HepG2 (cell line): ENCODE measurements around the gene LYRM1. TPM values are rescaled to one million over a fixed set of nuclear protein-coding genes. Genes with fewer than 3 reads are reported as not detected.

Experiments
- HNF4A ChIP-seq: sonication (generic); formaldehyde crosslinking; IDR thresholded peaks from 2 replicates; pipeline ENCODE4 v1.4.0; 2020; ENCODE audit warnings: missing genetic modification reagents
- HNF4G ChIP-seq, 2 experiments: sonication (generic) in 1 of 2; formaldehyde crosslinking in 1 of 2; IDR thresholded peaks; 2 replicates each; pipeline versions ENCODE4 v1.4.0 to v1.6.1; 2011 to 2020; ENCODE audit warnings: borderline replicate concordance in 2 of 2, low read depth in 2 of 2, mild to moderate bottlenecking in 2 of 2, low read length in 1 of 2, missing genetic modification reagents in 1 of 2, moderate library complexity in 1 of 2
- RBM22 ChIP-seq: fragments of 200-400 bp; formaldehyde crosslinking; optimal IDR thresholded peaks from 2 replicates; pipeline ENCODE3; 2017; ENCODE audit warnings: mild to moderate bottlenecking, low read length, moderate library complexity
- REXO4 ChIP-seq: sonication (generic); formaldehyde crosslinking; IDR thresholded peaks from 2 replicates; pipeline ENCODE4 v1.8.0; 2022; ENCODE audit warnings: missing genetic modification reagents, mild to moderate bottlenecking, borderline replicate concordance
- SNAI1 ChIP-seq: sonication (generic); formaldehyde crosslinking; IDR thresholded peaks from 2 replicates; pipeline ENCODE4 v1.5.0; 2020; ENCODE audit warnings: mild to moderate bottlenecking, missing genetic modification reagents, borderline replicate concordance
- ZFP62 ChIP-seq: sonication (generic); formaldehyde crosslinking; IDR thresholded peaks from 2 replicates; pipeline ENCODE4 v1.4.0; 2020; ENCODE audit warnings: missing genetic modification reagents
- ZNF382 ChIP-seq: sonication (generic); formaldehyde crosslinking; IDR thresholded peaks from 2 replicates; pipeline ENCODE4 v1.5.0; 2020; ENCODE audit warnings: missing genetic modification reagents, mild to moderate bottlenecking, borderline replicate concordance
- ZNF44 ChIP-seq: sonication (generic); formaldehyde crosslinking; IDR thresholded peaks from 2 replicates; pipeline ENCODE4 v1.5.1; 2020; ENCODE audit warnings: mild to moderate bottlenecking, missing genetic modification reagents
- ZNF441 ChIP-seq: sonication (generic); formaldehyde crosslinking; IDR thresholded peaks from 2 replicates; pipeline ENCODE4 v1.7.0; 2021; ENCODE audit warnings: missing genetic modification reagents, borderline replicate concordance
- ZNF563 ChIP-seq: sonication (generic); formaldehyde crosslinking; IDR thresholded peaks from 2 replicates; pipeline ENCODE4 v1.8.0; 2022; ENCODE audit warnings: mild to moderate bottlenecking, moderate library complexity, missing genetic modification reagents
- ZNF780A ChIP-seq: sonication (generic); formaldehyde crosslinking; IDR thresholded peaks from 2 replicates; pipeline ENCODE4 v1.8.0; 2022; ENCODE audit warnings: mild to moderate bottlenecking, missing genetic modification reagents, moderate library complexity
- ZNF788 ChIP-seq: sonication (generic); formaldehyde crosslinking; IDR thresholded peaks from 2 replicates; pipeline ENCODE4 v1.5.0; 2020; ENCODE audit warnings: mild to moderate bottlenecking, missing genetic modification reagents, borderline replicate concordance
- polyA plus RNA-seq, 8 experiments: library from polyadenylated mRNA; depleted of rRNA in 3 of 8; stranded (reverse) in 7 of 8; unstranded in 1 of 8; fragments of >200 nt; fragmentation: Illumina TruSeq in 4 of 8; extraction: Trizol in 4 of 8; gene quantifications; 2 replicates each; pipeline versions ENCODE4 v1.2.1 to v1.2.3, GENCODE V29; 2011 to 2016; ENCODE audit warnings: low read depth in 4 of 8, missing spikeins in 1 of 8, mixed read lengths in 1 of 8; ENCODE audit not compliant: insufficient read depth in 1 of 8
- total RNA-seq, 5 experiments: library from RNA; depleted of rRNA; stranded (reverse); fragments of >200 nt; fragmentation: Illumina TruSeq; extraction: Trizol; gene quantifications; 2 replicates each; pipeline ENCODE4 v1.2.3, GENCODE V29; 2016; ENCODE audit warnings: low read depth in 1 of 5
- TF ChIP-seq, protein P1 (sequence below): sonication (generic); formaldehyde crosslinking; IDR thresholded peaks from 2 replicates; pipeline ENCODE4 v1.4.0; 2020; ENCODE audit warnings: missing genetic modification reagents, borderline replicate concordance
- TF ChIP-seq, protein P2 (sequence below): sonication (generic); formaldehyde crosslinking; IDR thresholded peaks from 2 replicates; pipeline ENCODE4 v1.5.1; 2020; ENCODE audit warnings: missing genetic modification reagents, mild to moderate bottlenecking, borderline replicate concordance
- TF ChIP-seq, protein P3 (sequence below), 2 experiments: sonication (generic) in 1 of 2; formaldehyde crosslinking in 1 of 2; IDR thresholded peaks; 2 replicates each; pipeline versions ENCODE4 v1.4.0 to v1.6.1; 2018 to 2020; ENCODE audit warnings: missing genetic modification reagents in 2 of 2, borderline replicate concordance in 1 of 2, low read depth in 1 of 2, mild to moderate bottlenecking in 1 of 2, missing biosample characterization in 1 of 2
- TF ChIP-seq, protein P4 (sequence below): sonication (generic); formaldehyde crosslinking; IDR thresholded peaks from 2 replicates; pipeline ENCODE4 v1.4.0; 2020; ENCODE audit warnings: low read depth, missing genetic modification reagents

The LYRM1 gene
- total and polyA plus RNA-seq, 2 of the 13 experiments (the other 11 are each of a cell fraction or from before 2014, with no cell fraction given): 59.2 to 82.6 TPM

DNA sequence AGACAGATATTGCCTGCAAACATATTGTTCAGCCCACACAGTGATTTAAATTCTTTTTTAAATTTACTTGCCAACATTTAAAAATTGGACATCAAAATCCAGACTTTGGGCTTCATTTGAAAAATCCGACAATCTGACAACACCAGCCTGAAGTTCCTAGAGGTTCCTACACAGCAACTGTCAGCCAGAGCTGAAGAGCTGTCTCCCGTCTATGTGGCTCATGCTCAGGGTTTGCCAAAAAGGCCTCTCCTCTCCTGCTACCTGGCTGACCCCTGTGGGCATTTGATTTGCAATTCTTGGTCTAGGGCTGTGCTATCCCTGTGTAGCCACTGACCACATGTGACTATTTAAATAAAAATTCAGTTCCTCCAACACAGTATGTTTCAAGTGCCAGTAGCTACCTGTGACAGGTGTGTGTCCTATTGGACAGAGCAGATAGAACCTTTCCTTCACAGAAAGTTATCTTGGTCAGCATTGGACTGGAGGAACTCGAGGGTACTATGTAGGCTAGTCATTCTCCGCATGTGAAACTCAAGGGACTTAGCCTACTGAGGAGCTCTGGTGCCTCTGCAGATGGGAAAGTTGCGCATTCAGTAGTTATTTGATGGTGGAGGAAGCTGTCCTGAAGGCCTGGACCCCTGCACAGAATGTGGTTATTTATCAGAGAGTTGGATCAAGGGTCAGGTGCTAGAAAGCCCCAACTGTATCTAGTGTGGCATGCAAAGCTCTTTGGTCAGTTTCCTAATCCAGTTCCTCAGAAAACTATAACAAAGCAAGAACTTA lies 2.7 kb downstream of the LYRM1 start (continued):
- TF ChIP-seq, protein P1, sequence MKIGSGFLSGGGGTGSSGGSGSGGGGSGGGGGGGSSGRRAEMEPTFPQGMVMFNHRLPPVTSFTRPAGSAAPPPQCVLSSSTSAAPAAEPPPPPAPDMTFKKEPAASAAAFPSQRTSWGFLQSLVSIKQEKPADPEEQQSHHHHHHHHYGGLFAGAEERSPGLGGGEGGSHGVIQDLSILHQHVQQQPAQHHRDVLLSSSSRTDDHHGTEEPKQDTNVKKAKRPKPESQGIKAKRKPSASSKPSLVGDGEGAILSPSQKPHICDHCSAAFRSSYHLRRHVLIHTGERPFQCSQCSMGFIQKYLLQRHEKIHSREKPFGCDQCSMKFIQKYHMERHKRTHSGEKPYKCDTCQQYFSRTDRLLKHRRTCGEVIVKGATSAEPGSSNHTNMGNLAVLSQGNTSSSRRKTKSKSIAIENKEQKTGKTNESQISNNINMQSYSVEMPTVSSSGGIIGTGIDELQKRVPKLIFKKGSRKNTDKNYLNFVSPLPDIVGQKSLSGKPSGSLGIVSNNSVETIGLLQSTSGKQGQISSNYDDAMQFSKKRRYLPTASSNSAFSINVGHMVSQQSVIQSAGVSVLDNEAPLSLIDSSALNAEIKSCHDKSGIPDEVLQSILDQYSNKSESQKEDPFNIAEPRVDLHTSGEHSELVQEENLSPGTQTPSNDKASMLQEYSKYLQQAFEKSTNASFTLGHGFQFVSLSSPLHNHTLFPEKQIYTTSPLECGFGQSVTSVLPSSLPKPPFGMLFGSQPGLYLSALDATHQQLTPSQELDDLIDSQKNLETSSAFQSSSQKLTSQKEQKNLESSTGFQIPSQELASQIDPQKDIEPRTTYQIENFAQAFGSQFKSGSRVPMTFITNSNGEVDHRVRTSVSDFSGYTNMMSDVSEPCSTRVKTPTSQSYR (CRISPR knock-in tag): no peak
- TF ChIP-seq ZNF44 (CRISPR knock-in tag) (0 out of 2 replicates have a peak, but pooled peaks have one; percentile 36), HNF4A (CRISPR knock-in tag) (0 out of 2 replicates have a peak, but pooled peaks have one; percentile 10), ZNF788 (CRISPR knock-in tag) (no peak), HNF4G (IDR thresholded peaks at IDR 0.05; ENCODE audit: borderline replicate concordance, low read depth, low read length) (0 out of 2 replicates have a peak, but pooled peaks have one; percentile 11), HNF4G (CRISPR knock-in tag; IDR thresholded peaks at IDR 0.05; ENCODE audit: borderline replicate concordance, low read depth) (no peak), ZNF780A (CRISPR knock-in tag) (no peak), ZFP62 (CRISPR knock-in tag) (no peak), ZNF382 (no peak), SNAI1 (CRISPR knock-in tag) (no peak), RBM22 (peak; percentile 35), ZNF563 (CRISPR knock-in tag) (peak; percentile 94), REXO4 (CRISPR knock-in tag) (no peak), ZNF441 (no peak)
- TF ChIP-seq, protein P2, sequence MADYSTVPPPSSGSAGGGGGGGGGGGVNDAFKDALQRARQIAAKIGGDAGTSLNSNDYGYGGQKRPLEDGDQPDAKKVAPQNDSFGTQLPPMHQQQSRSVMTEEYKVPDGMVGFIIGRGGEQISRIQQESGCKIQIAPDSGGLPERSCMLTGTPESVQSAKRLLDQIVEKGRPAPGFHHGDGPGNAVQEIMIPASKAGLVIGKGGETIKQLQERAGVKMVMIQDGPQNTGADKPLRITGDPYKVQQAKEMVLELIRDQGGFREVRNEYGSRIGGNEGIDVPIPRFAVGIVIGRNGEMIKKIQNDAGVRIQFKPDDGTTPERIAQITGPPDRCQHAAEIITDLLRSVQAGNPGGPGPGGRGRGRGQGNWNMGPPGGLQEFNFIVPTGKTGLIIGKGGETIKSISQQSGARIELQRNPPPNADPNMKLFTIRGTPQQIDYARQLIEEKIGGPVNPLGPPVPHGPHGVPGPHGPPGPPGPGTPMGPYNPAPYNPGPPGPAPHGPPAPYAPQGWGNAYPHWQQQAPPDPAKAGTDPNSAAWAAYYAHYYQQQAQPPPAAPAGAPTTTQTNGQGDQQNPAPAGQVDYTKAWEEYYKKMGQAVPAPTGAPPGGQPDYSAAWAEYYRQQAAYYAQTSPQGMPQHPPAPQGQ (CRISPR knock-in tag): 0 out of 2 replicates have a peak, but pooled peaks have one; percentile 38
- TF ChIP-seq, protein P3, sequence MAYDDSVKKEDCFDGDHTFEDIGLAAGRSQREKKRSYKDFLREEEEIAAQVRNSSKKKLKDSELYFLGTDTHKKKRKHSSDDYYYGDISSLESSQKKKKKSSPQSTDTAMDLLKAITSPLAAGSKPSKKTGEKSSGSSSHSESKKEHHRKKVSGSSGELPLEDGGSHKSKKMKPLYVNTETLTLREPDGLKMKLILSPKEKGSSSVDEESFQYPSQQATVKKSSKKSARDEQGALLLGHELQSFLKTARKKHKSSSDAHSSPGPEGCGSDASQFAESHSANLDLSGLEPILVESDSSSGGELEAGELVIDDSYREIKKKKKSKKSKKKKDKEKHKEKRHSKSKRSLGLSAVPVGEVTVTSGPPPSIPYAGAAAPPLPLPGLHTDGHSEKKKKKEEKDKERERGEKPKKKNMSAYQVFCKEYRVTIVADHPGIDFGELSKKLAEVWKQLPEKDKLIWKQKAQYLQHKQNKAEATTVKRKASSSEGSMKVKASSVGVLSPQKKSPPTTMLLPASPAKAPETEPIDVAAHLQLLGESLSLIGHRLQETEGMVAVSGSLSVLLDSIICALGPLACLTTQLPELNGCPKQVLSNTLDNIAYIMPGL (CRISPR knock-in tag; IDR thresholded peaks at IDR 0.05; ENCODE audit: borderline replicate concordance in 1 of 2, low read depth in 1 of 2): 0 out of 4 replicates have a peak, but pooled peaks of 1 of the 2 experiments have one; percentile 30
- TF ChIP-seq, protein P4, sequence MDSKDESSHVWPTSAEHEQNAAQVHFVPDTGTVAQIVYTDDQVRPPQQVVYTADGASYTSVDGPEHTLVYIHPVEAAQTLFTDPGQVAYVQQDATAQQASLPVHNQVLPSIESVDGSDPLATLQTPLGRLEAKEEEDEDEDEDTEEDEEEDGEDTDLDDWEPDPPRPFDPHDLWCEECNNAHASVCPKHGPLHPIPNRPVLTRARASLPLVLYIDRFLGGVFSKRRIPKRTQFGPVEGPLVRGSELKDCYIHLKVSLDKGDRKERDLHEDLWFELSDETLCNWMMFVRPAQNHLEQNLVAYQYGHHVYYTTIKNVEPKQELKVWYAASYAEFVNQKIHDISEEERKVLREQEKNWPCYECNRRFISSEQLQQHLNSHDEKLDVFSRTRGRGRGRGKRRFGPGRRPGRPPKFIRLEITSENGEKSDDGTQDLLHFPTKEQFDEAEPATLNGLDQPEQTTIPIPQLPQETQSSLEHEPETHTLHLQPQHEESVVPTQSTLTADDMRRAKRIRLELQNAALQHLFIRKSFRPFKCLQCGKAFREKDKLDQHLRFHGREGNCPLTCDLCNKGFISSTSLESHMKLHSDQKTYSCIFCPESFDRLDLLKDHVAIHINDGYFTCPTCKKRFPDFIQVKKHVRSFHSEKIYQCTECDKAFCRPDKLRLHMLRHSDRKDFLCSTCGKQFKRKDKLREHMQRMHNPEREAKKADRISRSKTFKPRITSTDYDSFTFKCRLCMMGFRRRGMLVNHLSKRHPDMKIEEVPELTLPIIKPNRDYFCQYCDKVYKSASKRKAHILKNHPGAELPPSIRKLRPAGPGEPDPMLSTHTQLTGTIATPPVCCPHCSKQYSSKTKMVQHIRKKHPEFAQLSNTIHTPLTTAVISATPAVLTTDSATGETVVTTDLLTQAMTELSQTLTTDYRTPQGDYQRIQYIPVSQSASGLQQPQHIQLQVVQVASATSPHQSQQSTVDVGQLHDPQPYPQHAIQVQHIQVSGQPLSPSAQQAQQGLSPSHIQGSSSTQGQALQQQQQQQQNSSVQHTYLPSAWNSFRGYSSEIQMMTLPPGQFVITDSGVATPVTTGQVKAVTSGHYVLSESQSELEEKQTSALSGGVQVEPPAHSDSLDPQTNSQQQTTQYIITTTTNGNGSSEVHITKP (CRISPR knock-in tag): no peak
